ENCODE measurements around the gene MRPS12.
"Not testable (repeated sequence)": the region's sequence is repeated elsewhere in the genome, so short reads cannot be mapped to it uniquely, and the experiment has no call there.

The MRPS12 gene

GRCh38 chr19:38939957-38940356 is 9.2 kb downstream of the MRPS12 start:
- no peak for DNase-seq (ENCODE audit: low read depth)

- DNase-seq (ENCODE audit: low read depth) = not testable (repeated sequence)
Measured at GRCh38 chr19:38941466-38941865, 10.7 kb downstream of the MRPS12 start.

GRCh38 chr19:38941979-38942378 is 11.2 kb downstream of the MRPS12 start:
- DNase-seq (ENCODE audit: low read depth) = no peak

GRCh38 chr19:38942471-38943181 is 11.9 kb downstream of the MRPS12 start:
- DNase-seq (ENCODE audit: low read depth) = no peak

GRCh38 chr19:38944981-38945506 is 14.3 kb downstream of the MRPS12 start:
- DNase-seq (ENCODE audit: low read depth) = no peak

GRCh38 chr19:38945562-38946228 is 15.0 kb downstream of the MRPS12 start:
- DNase-seq (ENCODE audit: low read depth) = no peak

- DNase-seq (ENCODE audit: low read depth) = no peak
Measured at GRCh38 chr19:38946229-38947010, 15.7 kb downstream of the MRPS12 start.

GRCh38 chr19:38949580-38950367 is 19.0 kb downstream of the MRPS12 start:
- DNase-seq (ENCODE audit: low read depth) = peak; percentile 58

GRCh38 chr19:38951187-38951586 is 20.4 kb downstream of the MRPS12 start:
- DNase-seq (ENCODE audit: low read depth) = no peak

GRCh38 chr19:38952395-38953165 is 21.8 kb downstream of the MRPS12 start:
- no peak for DNase-seq (ENCODE audit: low read depth)

- no peak for DNase-seq (ENCODE audit: low read depth)
Measured at GRCh38 chr19:38953677-38954076, 22.9 kb downstream of the MRPS12 start.

GRCh38 chr19:38956264-38956663 is 25.5 kb downstream of the MRPS12 start:
- no peak for DNase-seq (ENCODE audit: low read depth)

- DNase-seq (ENCODE audit: low read depth) = no peak
Measured at GRCh38 chr19:38958301-38958700, 27.6 kb downstream of the MRPS12 start.

- no peak for DNase-seq (ENCODE audit: low read depth)
Measured at GRCh38 chr19:38959618-38960017, 28.9 kb downstream of the MRPS12 start.

GRCh38 chr19:38964738-38965137 is 34.0 kb downstream of the MRPS12 start:
- DNase-seq (ENCODE audit: low read depth) = no peak

GRCh38 chr19:38966149-38966548 is 35.4 kb downstream of the MRPS12 start:
- DNase-seq (ENCODE audit: low read depth) = not testable (repeated sequence)

- DNase-seq (ENCODE audit: low read depth) = no peak
Measured at GRCh38 chr19:38970664-38971532, 40.2 kb downstream of the MRPS12 start.

- no peak for DNase-seq (ENCODE audit: low read depth)
Measured at GRCh38 chr19:38971672-38972071, 40.9 kb downstream of the MRPS12 start.

- no peak for DNase-seq (ENCODE audit: low read depth)
Measured at GRCh38 chr19:38974624-38975213, 44.0 kb downstream of the MRPS12 start.
